GM19397 (cell line): ENCODE measurements around the gene FAM83F.
"Not testable (repeated sequence)": the region's sequence is repeated elsewhere in the genome, so short reads cannot be mapped to it uniquely, and the experiment has no call there.

Experiments used
- ATAC-seq: cut with Tn5 transposase; IDR thresholded peaks from one replicate; pipeline ENCODE4 v1.9.1; 2021; ENCODE audit warnings: mild to moderate bottlenecking, moderate library complexity; ENCODE audit not compliant: unreplicated experiment

Gene FAM83F

GRCh38 chr22:39992088-39992826, 2.5 kb upstream of the FAM83F start:
- ATAC-seq = no peak

- ATAC-seq = not testable (repeated sequence)
Observed at GRCh38 chr22:39992894-39993293, 1.9 kb upstream of the FAM83F start.

- no peak for ATAC-seq
Observed at GRCh38 chr22:39994041-39994565, 651 bp upstream of the FAM83F start.

GRCh38 chr22:39995393-39996252, 869 bp downstream of the FAM83F start:
- no peak for ATAC-seq

GRCh38 chr22:39996732-39997131, 2.0 kb downstream of the FAM83F start:
- no peak for ATAC-seq

GRCh38 chr22:39997421-39997820, 2.7 kb downstream of the FAM83F start:
- ATAC-seq = no peak

GRCh38 chr22:39997939-39998726, 3.4 kb downstream of the FAM83F start:
- no peak for ATAC-seq

- no peak for ATAC-seq
Observed at GRCh38 chr22:39999144-39999757, 4.5 kb downstream of the FAM83F start.

- ATAC-seq = no peak
Observed at GRCh38 chr22:40000171-40000570, 5.4 kb downstream of the FAM83F start.

- ATAC-seq = no peak
Observed at GRCh38 chr22:40001106-40001505, 6.4 kb downstream of the FAM83F start.

GRCh38 chr22:40001800-40002577, 7.2 kb downstream of the FAM83F start:
- no peak for ATAC-seq

- no peak for ATAC-seq
Observed at GRCh38 chr22:40002935-40003715, 8.4 kb downstream of the FAM83F start.

GRCh38 chr22:40004836-40005235, 10.1 kb downstream of the FAM83F start:
- ATAC-seq = no peak

- no peak for ATAC-seq
Observed at GRCh38 chr22:40006641-40007040, 11.9 kb downstream of the FAM83F start.

- ATAC-seq = no peak
Observed at GRCh38 chr22:40007853-40008710, 13.3 kb downstream of the FAM83F start.

- no peak for ATAC-seq
Observed at GRCh38 chr22:40008726-40009291, 14.1 kb downstream of the FAM83F start.

- ATAC-seq = no peak
Observed at GRCh38 chr22:40009292-40009774, 14.6 kb downstream of the FAM83F start.
